ENCODE results near the gene ANKRD53.

Gene ANKRD53

GRCh38 chr2:70966681-70967080 lies 11.7 kb upstream of the ANKRD53 start:
- peak; percentile 13 for DNase-seq (ENCODE audit: low spot score)

GRCh38 chr2:70967189-70967588 lies 11.2 kb upstream of the ANKRD53 start:
- DNase-seq (ENCODE audit: low spot score) = no peak

GRCh38 chr2:70974592-70974991 lies 3.8 kb upstream of the ANKRD53 start:
- peak; percentile 18 for DNase-seq (ENCODE audit: low spot score)

- DNase-seq (ENCODE audit: low spot score) = peak; percentile 48
Observed at GRCh38 chr2:70975237-70975636, 3.2 kb upstream of the ANKRD53 start.

GRCh38 chr2:70977605-70978205 lies 725 bp upstream of the ANKRD53 start:
- no peak for DNase-seq (ENCODE audit: low spot score)

- no peak for DNase-seq (ENCODE audit: low spot score)
Observed at GRCh38 chr2:70979180-70979488, 704 bp downstream of the ANKRD53 start.

GRCh38 chr2:70979626-70980025 lies 1.2 kb downstream of the ANKRD53 start:
- DNase-seq (ENCODE audit: low spot score) = no peak

- no peak for DNase-seq (ENCODE audit: low spot score)
Observed at GRCh38 chr2:70981421-70981820, 3.0 kb downstream of the ANKRD53 start.

GRCh38 chr2:70981866-70982810 lies 3.7 kb downstream of the ANKRD53 start:
- DNase-seq (ENCODE audit: low spot score) = no peak

- DNase-seq (ENCODE audit: low spot score) = no peak
Observed at GRCh38 chr2:70982971-70983370, 4.5 kb downstream of the ANKRD53 start.

- no peak for DNase-seq (ENCODE audit: low spot score)
Observed at GRCh38 chr2:70983506-70984227, 5.2 kb downstream of the ANKRD53 start.

GRCh38 chr2:70984228-70984575 lies 5.8 kb downstream of the ANKRD53 start:
- DNase-seq (ENCODE audit: low spot score) = no peak

- DNase-seq (ENCODE audit: low spot score) = peak; percentile 80
Observed at GRCh38 chr2:70984576-70985282, 6.3 kb downstream of the ANKRD53 start.

GRCh38 chr2:70985283-70985688 lies 6.9 kb downstream of the ANKRD53 start:
- DNase-seq (ENCODE audit: low spot score) = no peak

GRCh38 chr2:70985956-70986355 lies 7.5 kb downstream of the ANKRD53 start:
- no peak for DNase-seq (ENCODE audit: low spot score)

- no peak for DNase-seq (ENCODE audit: low spot score)
Observed at GRCh38 chr2:70986499-70987189, 8.2 kb downstream of the ANKRD53 start.

GRCh38 chr2:70987386-70987785 lies 9.0 kb downstream of the ANKRD53 start:
- DNase-seq (ENCODE audit: low spot score) = no peak

GRCh38 chr2:70988151-70988550 lies 9.7 kb downstream of the ANKRD53 start:
- DNase-seq (ENCODE audit: low spot score) = no peak

- DNase-seq (ENCODE audit: low spot score) = no peak
Observed at GRCh38 chr2:70988726-70989648, 10.6 kb downstream of the ANKRD53 start.

GRCh38 chr2:70990216-70990615 lies 11.8 kb downstream of the ANKRD53 start:
- no peak for DNase-seq (ENCODE audit: low spot score)

- DNase-seq (ENCODE audit: low spot score) = no peak
Observed at GRCh38 chr2:70991142-70991541, 12.7 kb downstream of the ANKRD53 start.

Measured in hematopoietic multipotent progenitor cell treated with erythropoietin and hydrocortisone succinate and interleukin-3 and kit ligand, for 17 days (in vitro differentiated cells).